Activated CD4-positive, alpha-beta T cell treated with anti-CD3 and anti-CD28 coated beads, Interleukin-2, amount 50 U/mL, for 48 hours (primary cell): ENCODE measurements around the gene BIN1.

Source experiments
- DNase-seq, 2 experiments: peaks; one replicate each; pipeline ENCODE4 v3.0.0-alpha.2; 2020

BIN1 gene

DNA sequence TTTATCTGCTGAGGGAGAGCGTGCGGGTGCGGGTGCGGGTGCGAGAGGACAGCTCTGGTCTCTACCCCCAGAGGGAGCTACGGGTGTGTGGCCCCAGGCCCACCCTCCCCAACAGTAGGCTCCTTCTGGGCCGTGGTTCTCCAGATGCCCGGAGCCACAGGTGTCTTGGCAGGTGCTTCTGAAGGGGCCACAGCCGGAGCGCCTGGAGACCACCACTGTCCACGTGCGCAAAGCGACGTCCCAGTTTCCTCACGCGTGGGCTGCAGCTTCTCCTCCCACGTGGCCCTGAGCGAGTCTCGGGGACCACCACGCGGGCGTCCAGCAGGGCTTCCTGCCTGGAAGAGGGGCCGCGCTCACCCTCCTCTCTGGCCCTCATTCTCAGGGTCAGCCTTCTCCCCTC is 90.6 kb downstream of the BIN1 start:
- no peak for DNase-seq

DNA sequence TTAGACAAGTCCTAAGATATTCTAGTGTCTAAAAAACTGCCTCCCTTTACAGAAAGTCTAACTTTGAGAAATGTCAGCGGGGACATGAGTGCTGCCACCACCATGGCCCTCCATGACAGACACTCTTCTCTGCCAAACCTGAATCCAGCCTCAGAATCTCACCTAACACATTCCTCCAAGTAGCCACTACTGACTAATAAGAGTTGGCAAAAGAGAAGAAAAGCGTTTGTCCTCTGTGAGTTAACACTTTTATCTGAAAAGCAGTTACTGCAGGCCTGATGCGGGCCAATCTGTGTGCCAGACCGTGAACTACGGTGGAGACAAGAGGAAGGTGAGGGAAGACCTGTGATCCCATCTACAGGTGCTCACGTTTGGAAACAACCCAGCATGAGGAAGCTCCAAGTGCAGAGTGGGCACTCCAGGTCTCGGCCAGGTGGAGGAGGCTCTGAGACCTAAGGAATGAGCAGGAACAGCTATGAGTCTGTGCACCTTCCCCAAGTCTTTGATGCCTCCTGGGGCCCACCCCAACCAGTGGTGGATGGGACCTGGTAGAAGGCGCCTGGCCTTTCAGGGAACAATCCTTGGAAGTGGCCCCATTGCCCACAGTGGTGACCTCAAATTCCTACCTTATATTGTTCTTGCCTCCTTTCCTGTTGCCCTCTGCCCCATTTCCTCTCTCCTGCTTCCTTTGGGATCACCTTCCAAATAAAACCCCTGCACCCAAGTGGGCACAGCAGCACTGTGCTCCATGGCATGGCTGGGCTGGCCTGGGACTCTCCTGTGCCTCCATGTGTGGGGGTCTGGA is 91.6 kb downstream of the BIN1 start:
- no peak for DNase-seq

- no peak for DNase-seq
Measured at GRCh38 chr2:127014630-127015029, 92.3 kb downstream of the BIN1 start.

DNA sequence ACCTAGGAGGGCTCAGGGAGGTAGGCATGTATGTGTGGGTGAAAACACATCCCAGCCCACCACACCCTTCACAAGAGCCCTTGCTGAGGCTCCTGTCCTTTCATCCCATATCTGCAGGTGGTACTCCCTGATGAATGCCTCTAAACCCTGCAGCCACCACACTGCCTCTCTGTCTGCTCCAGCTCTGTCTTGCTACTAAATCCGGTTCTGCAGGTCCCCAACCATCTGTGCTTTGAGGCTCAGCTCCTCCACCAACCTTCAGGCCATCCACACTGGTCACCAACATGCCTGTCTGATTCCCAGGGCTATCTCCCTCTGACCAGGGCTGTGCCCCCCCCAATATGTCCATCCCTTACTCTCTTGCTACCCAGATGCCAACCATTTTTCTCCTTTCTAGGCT is 92.7 kb downstream of the BIN1 start:
- no peak for DNase-seq

- DNase-seq: no peak
Measured at GRCh38 chr2:127012868-127013267, 94.1 kb downstream of the BIN1 start.

DNA sequence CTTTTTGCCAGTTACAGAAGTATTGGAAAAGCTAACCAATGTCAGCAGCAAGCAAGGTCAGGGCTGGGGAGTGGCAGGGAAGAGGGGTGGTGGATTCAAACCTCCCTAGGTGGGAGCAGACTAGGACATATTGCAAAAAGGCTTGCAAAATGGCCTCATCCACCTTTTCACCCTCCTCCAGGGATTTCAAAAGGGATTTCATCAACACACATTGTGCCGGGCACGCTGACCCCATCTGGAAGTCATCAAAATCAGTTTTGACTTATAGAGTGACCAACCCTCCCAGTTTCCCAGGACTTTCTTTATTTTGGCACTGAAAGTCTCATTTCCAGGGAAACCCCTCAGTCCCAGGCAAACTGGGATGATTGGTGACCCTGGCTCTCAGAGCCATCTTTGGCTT is 94.7 kb downstream of the BIN1 start:
- no peak for DNase-seq

- DNase-seq: no peak
Measured at GRCh38 chr2:127011796-127012195, 95.2 kb downstream of the BIN1 start.

DNA sequence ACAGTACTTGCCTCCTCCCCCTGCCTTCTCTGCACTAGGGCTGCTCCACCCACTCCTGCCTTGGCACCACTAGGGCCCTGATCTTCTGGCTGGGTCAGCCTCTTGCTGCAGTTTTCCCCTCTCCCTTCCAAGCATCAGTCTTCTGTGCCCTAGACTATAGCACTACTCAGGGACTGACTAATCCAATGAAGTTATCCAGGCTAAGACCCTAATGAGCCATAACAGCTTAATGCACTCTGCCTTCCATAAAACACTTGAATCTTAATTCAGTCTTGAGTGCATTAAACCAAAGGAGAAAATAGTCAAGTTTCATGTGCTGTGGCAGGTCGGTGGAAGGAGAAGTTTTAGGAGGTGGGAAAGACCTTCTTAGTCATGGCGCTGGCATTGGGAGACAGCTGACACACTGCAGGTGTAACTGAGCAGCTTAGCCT is 95.7 kb downstream of the BIN1 start:
- no peak for DNase-seq

GRCh38 chr2:127008265-127009015 is 98.5 kb downstream of the BIN1 start:
- DNase-seq: no peak

DNA sequence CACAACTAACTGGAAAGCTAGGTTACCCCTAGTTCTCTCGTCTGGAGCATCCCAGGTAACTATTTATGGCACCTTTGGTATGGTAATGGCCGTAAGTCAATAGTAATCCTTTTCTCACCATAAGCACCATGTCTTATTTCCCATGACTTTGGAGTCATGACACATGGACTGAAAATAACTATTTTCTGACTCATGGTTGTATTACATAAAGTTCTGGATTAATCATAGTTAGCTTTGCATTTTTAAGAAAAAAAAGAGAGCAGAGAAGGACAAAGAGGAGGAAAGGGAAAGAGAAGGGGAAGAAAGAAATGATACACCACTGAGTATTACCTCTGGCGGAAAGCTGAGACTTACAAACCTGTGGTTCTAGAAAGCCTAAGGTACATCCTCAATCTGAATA is 99.3 kb downstream of the BIN1 start:
- DNase-seq: no peak

DNA sequence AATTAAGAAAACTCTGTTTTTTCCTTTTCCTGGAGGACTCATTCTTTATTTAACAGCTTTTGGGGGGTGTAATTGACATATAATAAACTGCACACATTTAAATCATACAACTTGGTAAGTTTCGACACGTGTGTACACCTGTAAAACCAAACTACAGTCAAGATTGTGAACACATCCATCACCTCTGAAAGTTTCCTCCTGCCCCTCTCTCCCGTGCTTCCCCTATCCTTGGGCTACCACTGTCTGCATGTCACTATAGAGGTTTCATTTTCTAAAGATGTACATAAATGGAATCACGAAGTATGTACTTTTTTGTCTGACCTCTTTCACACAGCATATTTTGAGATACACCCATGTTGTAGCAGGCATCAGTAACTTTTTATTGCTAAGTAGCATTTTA is 100.0 kb downstream of the BIN1 start:
- DNase-seq: no peak

DNA sequence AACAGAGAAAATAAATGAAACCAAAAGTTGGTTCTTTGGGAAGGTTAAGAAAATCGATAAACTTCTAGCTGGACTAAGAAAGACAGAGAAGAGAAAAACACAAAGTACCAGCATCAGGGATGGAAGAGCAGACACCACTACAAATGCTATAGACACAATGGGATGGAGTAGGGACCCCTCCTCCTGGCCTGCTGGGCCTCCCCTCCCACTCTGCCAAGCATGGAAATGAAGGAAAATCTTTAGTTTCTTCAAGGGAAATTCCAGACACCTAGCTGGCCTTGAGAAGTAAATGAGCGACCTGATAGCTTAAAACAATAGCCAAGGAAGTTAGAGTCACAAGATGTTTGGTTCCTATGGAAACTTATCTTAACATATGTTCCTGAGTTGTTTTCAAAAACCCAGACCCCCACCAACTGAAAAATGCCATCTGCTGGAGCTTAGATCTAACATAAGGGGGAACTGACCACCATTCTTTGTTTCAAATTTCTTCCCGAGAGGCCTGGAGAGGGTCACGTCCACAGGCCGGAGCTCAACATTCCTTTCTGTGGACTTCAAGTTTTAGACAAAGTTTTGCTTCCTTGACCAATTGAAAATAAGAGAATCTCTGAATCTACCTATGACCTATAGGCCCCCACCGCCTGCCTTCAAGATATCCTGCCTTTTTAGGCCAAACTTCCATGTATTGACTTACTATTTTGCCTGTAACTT is 101.9 kb downstream of the BIN1 start:
- no peak for DNase-seq

- DNase-seq: no peak
Measured at GRCh38 chr2:127003070-127003800, 103.7 kb downstream of the BIN1 start.

DNA sequence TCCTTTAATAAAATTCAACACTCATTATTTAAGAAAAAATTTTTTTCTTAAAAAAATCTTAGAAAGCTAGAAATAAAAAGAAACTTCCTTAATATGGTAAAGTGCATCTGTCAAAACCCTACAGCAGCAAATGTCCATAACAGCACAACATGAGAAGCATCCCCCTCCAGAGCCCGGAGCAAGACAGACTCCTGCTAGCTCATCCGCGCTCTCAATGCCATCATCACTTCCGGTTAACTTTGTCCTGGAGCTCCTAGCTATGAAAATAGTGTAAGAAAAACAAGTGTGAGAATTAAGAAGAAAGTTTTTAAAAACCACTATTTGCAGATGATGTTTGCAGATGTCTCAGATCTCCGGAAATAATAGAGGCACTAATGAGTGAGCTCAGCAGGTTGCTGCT is 105.2 kb downstream of the BIN1 start:
- no peak for DNase-seq

DNA sequence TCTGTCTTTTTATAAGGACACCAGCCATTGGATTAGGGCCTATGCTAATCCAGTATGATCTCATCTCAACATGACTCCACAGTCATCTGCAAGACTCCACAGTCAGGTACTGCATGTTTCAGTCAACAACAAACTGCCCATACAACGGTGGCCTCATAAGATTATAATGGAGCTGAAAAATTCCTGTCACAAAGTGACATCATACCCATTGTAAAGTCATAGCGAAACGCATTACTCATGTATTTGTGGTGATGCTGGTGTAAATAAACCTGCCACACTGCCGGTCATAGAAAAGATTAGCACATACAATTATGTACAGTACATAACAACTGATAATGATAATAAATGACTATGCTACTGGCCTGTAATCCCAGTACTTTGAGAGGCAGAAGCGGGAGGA is 106.0 kb downstream of the BIN1 start:
- DNase-seq: no peak

- DNase-seq: no peak
Measured at GRCh38 chr2:127000194-127000593, 106.8 kb downstream of the BIN1 start.

GRCh38 chr2:126999106-126999756 is 107.7 kb downstream of the BIN1 start:
- no peak for DNase-seq

DNA sequence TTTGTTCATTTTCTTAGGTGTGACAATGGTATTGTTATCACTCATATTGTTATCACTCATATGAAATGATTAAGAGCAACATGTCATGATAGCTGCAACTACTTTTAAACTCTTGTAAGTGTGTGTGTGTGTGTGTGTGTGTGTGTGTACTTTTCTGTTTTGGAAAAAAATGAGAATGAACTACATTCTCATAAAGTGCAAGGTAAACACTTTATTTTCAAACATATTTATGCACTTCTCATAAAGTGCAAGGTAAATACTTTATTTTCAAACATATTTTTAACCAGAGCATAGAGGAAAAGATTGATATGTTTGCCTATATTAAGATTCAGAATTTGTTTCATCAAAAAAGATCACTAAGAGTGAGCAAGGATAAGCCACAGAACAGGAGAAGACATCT is 108.5 kb downstream of the BIN1 start:
- no peak for DNase-seq
